MCF 10A (cell line): Measurements from ENCODE around the gene CRNN. TPM values are rescaled to one million over a fixed set of nuclear protein-coding genes. Genes with fewer than 3 reads are reported as not detected.
A peak's percentile ranks its signal among the peaks of the same experiment; 100 is the strongest.

Experiments
- BruUV-seq: library from RNA; stranded (reverse); fragments of 400-500 nt; replicated peaks from 2 replicates; lab custom pipeline; 2021; lab: Mats Ljungman, UMichigan
- CTCF ChIA-PET: fragments of 300-600 bp; sonication (Branson Sonifier 250); formaldehyde crosslinking; extraction: SDS; loops from one replicate; lab custom pipeline; 2021; ENCODE audit warnings: antibody characterized with exemption, inconsistent platforms; lab: Yijun Ruan, JAX
- POLR2A ChIA-PET: fragments of 300-600, 350-650 bp; sonication (Branson Sonifier 250); formaldehyde crosslinking; extraction: SDS; loops from one replicate; lab custom pipeline; 2020; ENCODE audit warnings: antibody characterized with exemption, inconsistent platforms; lab: Yijun Ruan, JAX
- DNase-seq: peaks from one replicate; pipeline ENCODE4 v3.0.0-alpha.2; 2018; ENCODE audit not compliant: unreplicated experiment
- H3K27ac Mint-ChIP-seq: one replicate; pipeline ENCODE4 v1.8.0; 2022; ENCODE audit warnings: mild to moderate bottlenecking, low read depth, mixed read lengths; ENCODE audit not compliant: unreplicated experiment
- H3K27me3 Mint-ChIP-seq: one replicate; pipeline ENCODE4 v1.8.0; 2022; ENCODE audit warnings: mixed read lengths; ENCODE audit not compliant: insufficient read depth, unreplicated experiment
- H3K36me3 Mint-ChIP-seq: one replicate; pipeline ENCODE4 v1.8.0; 2022; ENCODE audit warnings: mild to moderate bottlenecking, moderate library complexity, mixed read lengths; ENCODE audit not compliant: insufficient read depth, unreplicated experiment
- H3K4me1 Mint-ChIP-seq: one replicate; pipeline ENCODE4 v1.8.0; 2022; ENCODE audit warnings: mixed read lengths; ENCODE audit not compliant: insufficient read depth, unreplicated experiment
- H3K4me3 Mint-ChIP-seq: one replicate; pipeline ENCODE4 v1.8.0; 2022; ENCODE audit warnings: mild to moderate bottlenecking, moderate library complexity, mixed read lengths; ENCODE audit not compliant: unreplicated experiment
- H3K9me3 Mint-ChIP-seq: one replicate; pipeline ENCODE4 v1.8.0; 2022; ENCODE audit warnings: mixed read lengths; ENCODE audit not compliant: unreplicated experiment
- intact Hi-C: fragments of 100-400 bp; cut with micrococcal nuclease; formaldehyde crosslinking; loops from 2 replicates; pipeline ENCODE4 v1.14.1; 2022
- total RNA-seq: library from RNA; stranded (reverse); gene quantifications from 2 replicates; pipeline ENCODE4 v1.2.3, GENCODE V29; 2022
- TF ChIP-seq, protein P1 (sequence below): fragments of 200-600 bp; IDR thresholded peaks from one replicate; pipeline ENCODE4 v1.8.0; 2022; ENCODE audit warnings: antibody characterized with exemption, mild to moderate bottlenecking; ENCODE audit not compliant: unreplicated experiment

Gene CRNN
- total RNA-seq, 1 experiment from 2014 or later = not detected

DNA sequence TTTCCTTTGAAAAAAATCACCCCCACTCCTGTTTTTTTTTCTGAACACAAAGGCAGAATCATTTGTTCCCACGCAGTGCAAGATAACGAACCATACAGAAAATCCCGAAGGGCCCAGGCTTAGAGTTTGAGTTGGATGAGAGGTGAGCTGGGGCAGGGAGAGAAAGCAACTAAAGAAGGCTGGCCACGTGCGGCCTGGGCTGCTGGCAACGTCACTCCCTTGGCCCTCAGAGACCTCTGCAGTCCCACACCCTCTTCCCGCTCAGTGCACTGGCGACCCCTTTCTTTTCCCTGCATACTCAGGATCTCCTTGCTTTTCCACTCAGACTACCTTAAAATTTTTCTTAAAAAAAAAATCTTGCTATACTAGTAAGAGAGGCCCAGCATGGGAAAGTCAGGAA lies 28.2 kb upstream of the CRNN start:
- H3K27me3 Mint-ChIP-seq = no peaks in the 10 kb centered on the region
- no peaks in the 10 kb centered on the region for H3K9me3 Mint-ChIP-seq
- DNase-seq = no peak
- CTCF ChIA-PET = interaction anchor here (0.8 to 4.7 kb wide), 12 partner anchors 16 to 389 kb away, joined by 3 to 94 read pairs (median 9); no protein-coding TSS in a partner anchor
- POLR2A ChIA-PET = interaction anchor here (0.6 to 2.0 kb wide), 3 partner anchors 13 to 256 kb away, joined by 3 to 7 read pairs (median 3); no protein-coding TSS in a partner anchor
- TF ChIP-seq, protein P1, sequence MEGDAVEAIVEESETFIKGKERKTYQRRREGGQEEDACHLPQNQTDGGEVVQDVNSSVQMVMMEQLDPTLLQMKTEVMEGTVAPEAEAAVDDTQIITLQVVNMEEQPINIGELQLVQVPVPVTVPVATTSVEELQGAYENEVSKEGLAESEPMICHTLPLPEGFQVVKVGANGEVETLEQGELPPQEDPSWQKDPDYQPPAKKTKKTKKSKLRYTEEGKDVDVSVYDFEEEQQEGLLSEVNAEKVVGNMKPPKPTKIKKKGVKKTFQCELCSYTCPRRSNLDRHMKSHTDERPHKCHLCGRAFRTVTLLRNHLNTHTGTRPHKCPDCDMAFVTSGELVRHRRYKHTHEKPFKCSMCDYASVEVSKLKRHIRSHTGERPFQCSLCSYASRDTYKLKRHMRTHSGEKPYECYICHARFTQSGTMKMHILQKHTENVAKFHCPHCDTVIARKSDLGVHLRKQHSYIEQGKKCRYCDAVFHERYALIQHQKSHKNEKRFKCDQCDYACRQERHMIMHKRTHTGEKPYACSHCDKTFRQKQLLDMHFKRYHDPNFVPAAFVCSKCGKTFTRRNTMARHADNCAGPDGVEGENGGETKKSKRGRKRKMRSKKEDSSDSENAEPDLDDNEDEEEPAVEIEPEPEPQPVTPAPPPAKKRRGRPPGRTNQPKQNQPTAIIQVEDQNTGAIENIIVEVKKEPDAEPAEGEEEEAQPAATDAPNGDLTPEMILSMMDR = no peak
- H3K4me1 Mint-ChIP-seq = peaks cover 9% of the 10 kb centered on the region
- BruUV-seq = no TSS peak
- intact Hi-C loops = loop anchor here (5.0 kb wide), 2 partner anchors 300 to 390 kb away; no protein-coding TSS in a partner anchor
- H3K4me3 Mint-ChIP-seq = no peak overlapping the region
- peaks cover under 1% of the 10 kb centered on the region for H3K36me3 Mint-ChIP-seq
- H3K27ac Mint-ChIP-seq = no peak overlapping the region

DNA sequence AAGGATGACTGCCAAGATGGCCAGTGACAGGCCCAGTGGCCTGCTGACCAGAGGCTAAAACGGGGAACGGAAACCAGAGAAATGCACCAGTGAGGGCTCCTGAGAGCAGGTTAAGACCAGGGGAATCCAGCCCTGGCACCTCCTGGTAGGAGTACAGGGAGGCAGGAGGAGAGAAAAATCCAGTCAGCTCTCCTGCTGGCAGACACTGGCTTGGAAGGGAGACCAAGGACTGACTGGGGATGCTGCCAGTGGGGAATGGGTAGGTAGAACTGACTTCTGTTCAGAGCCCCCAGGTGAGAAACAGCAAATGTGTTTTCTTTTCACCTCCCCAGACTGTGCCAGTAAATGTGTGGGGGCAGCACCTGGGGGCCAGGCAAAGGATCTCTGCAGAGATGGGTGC lies 27.7 kb upstream of the CRNN start:
- ChIA-PET POLR2A (interaction anchor here (0.7 to 2.0 kb wide), 4 partner anchors 10 to 293 kb away, joined by 3 to 7 read pairs (median 4); no protein-coding TSS in a partner anchor), CTCF (interaction anchor here (0.6 to 4.7 kb wide), 46 partner anchors 8 to 994 kb away, joined by 3 to 94 read pairs (median 7); no protein-coding TSS in a partner anchor)
- Mint-ChIP-seq H3K4me1 (peaks cover 14% of the 10 kb centered on the region), H3K27me3 (no peaks in the 10 kb centered on the region), H3K36me3 (peaks cover 6% of the 10 kb centered on the region), H3K9me3 (no peaks in the 10 kb centered on the region), H3K27ac (no peak overlapping the region), H3K4me3 (no peak overlapping the region)
- BruUV-seq = no TSS peak
- TF ChIP-seq, protein P1 = no peak
- no peak for DNase-seq
- intact Hi-C loops = loop anchor here (1.0 to 5.0 kb wide), 5 partner anchors 42 to 389 kb away; no protein-coding TSS in a partner anchor

DNA sequence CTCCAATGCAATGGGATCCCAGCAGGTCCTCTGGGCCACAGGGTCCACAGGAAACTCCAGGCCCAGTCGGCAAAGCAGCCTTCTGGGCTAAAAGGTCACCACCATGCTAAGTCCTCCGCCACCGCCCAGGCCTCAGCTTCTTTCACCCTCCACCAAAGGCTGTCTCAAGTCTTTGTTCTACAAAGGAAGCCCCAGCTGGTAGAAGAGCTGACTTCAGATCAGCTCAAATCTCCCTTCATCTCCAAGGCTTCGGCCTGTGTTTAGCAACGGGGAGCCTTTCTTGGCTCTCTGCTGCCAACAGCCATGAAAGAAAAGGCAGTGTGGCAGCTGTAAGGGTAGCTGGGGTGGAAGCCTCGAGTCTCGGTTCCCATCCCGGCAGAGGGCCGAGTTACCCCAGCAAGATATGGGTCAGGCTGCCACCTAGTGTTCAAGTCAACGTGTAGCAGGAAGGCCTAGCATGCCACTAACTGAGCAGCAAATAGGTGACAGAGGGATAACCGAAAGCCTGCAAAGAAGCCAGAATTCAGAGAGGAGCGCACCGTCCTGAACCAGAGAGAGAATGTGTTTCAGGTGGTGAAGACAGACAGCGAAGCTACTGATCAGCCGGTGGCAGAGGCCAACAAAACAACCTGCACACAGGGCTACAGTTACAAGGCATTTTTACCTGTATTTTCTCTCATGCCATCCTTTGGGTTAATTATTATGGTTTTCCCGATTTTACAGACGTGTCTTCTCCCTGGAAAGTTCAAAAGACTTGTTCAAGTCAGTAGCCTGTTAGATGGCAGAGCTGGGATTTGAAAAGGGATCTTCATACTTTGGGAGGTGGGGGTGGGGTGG lies 26.8 kb upstream of the CRNN start:
- Mint-ChIP-seq H3K27ac (no peak overlapping the region), H3K4me1 (peaks cover 24% of the 10 kb centered on the region), H3K36me3 (peaks cover 6% of the 10 kb centered on the region), H3K9me3 (no peaks in the 10 kb centered on the region), H3K27me3 (no peaks in the 10 kb centered on the region), H3K4me3 (no peak overlapping the region)
- no TSS peak for BruUV-seq
- POLR2A ChIA-PET = interaction anchor here (0.7 to 2.0 kb wide), 9 partner anchors 10 to 388 kb away, joined by 3 to 7 read pairs (median 3); no protein-coding TSS in a partner anchor
- intact Hi-C loops = loop anchor here (1.0 to 5.0 kb wide), 5 partner anchors 42 to 389 kb away; no protein-coding TSS in a partner anchor
- peak; percentile 89 for DNase-seq
- TF ChIP-seq, protein P1 = peak; percentile 91
- CTCF ChIA-PET = interaction anchor here (0.5 to 4.7 kb wide), 72 partner anchors 9 to 752 kb away, joined by 3 to 94 read pairs (median 5); no protein-coding TSS in a partner anchor
